Heart left ventricle (tissue), 13 donors: Measurements from ENCODE around the gene CD300C.

ENCODE experiments used
- POLR2A ChIP-seq, 2 donors: fragments of 450-650 bp; IDR thresholded peaks; one replicate each; pipeline ENCODE4 v1.6.1; 2017; ENCODE audit warnings: antibody characterized with exemption in 2 of 2, mild to moderate bottlenecking in 2 of 2, moderate library complexity in 2 of 2
- TF ChIP-seq, protein P1 (sequence below), 12 donors: fragments of 200-600 bp; sonication (generic) in 4 of 12; IDR thresholded peaks; one replicate each; pipeline versions ENCODE4 v1.5.0 to v1.8.0; 2018 to 2022; ENCODE audit warnings: antibody characterized with exemption in 12 of 12, mild to moderate bottlenecking in 5 of 12
- donor health status: ischemic (EF 13 %, LVEDD 7.1; RV severe dilation, severe dysfunction).
- donor health status: DM: no; HTN: yes; CAD: no.
- donor health status: DM: no; HTN: no; CAD: no.
- donor health status: ischemic (EF 25% LVEDD 6.9; RV normal size, moderate dysfunction).
- donor health status: ischemic (EF 25% LVEDD 5.7; RV mildly dilated, moderate dysfunction).
- donor health status: ischemic (EF 35%, LVEDD 5.7; RV mildly dilated, moderate dysfunction).
- donor health status: nonischemic (EF 11% LVEDD 7.7; RV severe dilation, severe dysfunction).
- donor health status: DM: yes; HTN: yes; CAD: no.
- donor health status: PGD.
- donor health status: ischemic (EF 29% LVEDD 5.4; RV normal size, mild dysfunction).
- donor health status: nonischemic (EF 23%, LVEDD 6.1; RV moderate dilation, normal function).

DNA sequence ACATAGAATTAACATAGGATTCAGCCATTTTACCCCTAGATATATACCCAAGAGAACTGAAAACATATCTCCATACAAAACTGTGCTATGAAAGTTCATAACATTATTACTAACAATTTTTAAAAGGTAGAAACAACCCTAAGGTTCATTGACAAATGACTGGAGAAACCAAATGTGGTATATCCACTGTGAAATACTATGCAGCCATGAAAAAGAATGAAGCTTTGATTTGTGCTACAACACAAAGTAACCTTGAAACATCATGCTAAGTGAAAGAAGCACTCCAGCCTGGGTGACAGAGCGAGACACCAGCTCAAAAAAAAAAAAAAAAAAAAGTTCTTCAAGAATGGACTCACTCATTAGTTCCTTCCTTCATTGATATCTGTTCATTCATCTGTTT lies 45.6 kb upstream of the CD300C start:
- TF ChIP-seq POLR2A (IDR thresholded peaks at IDR 0.05) = no peak
- TF ChIP-seq, protein P1, sequence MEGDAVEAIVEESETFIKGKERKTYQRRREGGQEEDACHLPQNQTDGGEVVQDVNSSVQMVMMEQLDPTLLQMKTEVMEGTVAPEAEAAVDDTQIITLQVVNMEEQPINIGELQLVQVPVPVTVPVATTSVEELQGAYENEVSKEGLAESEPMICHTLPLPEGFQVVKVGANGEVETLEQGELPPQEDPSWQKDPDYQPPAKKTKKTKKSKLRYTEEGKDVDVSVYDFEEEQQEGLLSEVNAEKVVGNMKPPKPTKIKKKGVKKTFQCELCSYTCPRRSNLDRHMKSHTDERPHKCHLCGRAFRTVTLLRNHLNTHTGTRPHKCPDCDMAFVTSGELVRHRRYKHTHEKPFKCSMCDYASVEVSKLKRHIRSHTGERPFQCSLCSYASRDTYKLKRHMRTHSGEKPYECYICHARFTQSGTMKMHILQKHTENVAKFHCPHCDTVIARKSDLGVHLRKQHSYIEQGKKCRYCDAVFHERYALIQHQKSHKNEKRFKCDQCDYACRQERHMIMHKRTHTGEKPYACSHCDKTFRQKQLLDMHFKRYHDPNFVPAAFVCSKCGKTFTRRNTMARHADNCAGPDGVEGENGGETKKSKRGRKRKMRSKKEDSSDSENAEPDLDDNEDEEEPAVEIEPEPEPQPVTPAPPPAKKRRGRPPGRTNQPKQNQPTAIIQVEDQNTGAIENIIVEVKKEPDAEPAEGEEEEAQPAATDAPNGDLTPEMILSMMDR (IDR thresholded peaks at IDR 0.05) = no peak
